Keratinocyte (primary cell): ENCODE data around the gene CD248.

Experiments
- CTCF ChIP-seq, 3 experiments: IDR thresholded peaks in 1 of 3; conservative IDR thresholded peaks in 1 of 3; optimal IDR thresholded peaks in 1 of 3; 2 replicates in 2 of 3; 3 replicates in 1 of 3; pipeline versions ENCODE3 to v1.5.1; 2011; ENCODE audit warnings: low read length in 3 of 3, mild to moderate bottlenecking in 3 of 3, moderate library complexity in 2 of 3, control low read depth in 1 of 3, inconsistent platforms in 1 of 3; ENCODE audit not compliant: insufficient read depth in 2 of 3; ENCODE audit errors: extremely low read depth in 1 of 3
- EZH2 ChIP-seq: IDR thresholded peaks from one replicate; pipeline ENCODE4 v1.6.1; 2012; ENCODE audit warnings: inconsistent platforms, mild to moderate bottlenecking, low read length, moderate library complexity

GRCh38 chr11:66272596-66272995 is 44.2 kb downstream of the CD248 start:
- TF ChIP-seq CTCF (optimal IDR thresholded peaks at IDR 0.05 in 1 of 3, IDR thresholded peaks at IDR 0.05 in 1 of 3, conservative IDR thresholded peaks at IDR 0.05 in 1 of 3; ENCODE audit: extremely low read depth in 1 of 3, insufficient read depth in 2 of 3, low read length in 3 of 3) (no peak), EZH2 (no peak)
